RWPE2 (cell line): ENCODE results near the gene ZFR2.

Source experiments
- ATAC-seq: fragments of 200-7000 bp; cut with Tn5 transposase; 3 replicates; pipeline ENCODE4 v1.9.1; 2021; ENCODE audit warnings: low read depth
- DNase-seq: peaks from one replicate; pipeline ENCODE4 v3.0.0-alpha.2; 2020; ENCODE audit warnings: low spot score
- H3K27ac ChIP-seq: fragments of 450-650 bp; 2 replicates; pipeline ENCODE4 v1.5.1; 2017; ENCODE audit warnings: mild to moderate bottlenecking; ENCODE audit not compliant: poor library complexity, severe bottlenecking
- H3K27me3 ChIP-seq: fragments of 250-450 bp; sonication (Bioruptor Pico); 2 replicates; pipeline ENCODE4 v1.5.1; 2021; ENCODE audit warnings: mild to moderate bottlenecking, moderate library complexity; ENCODE audit not compliant: insufficient read depth, poor library complexity, severe bottlenecking
- H3K36me3 ChIP-seq: fragments of 250-450 bp; sonication (Bioruptor Pico); 2 replicates; pipeline ENCODE4 v1.5.1; 2020; ENCODE audit warnings: low read depth, mild to moderate bottlenecking, moderate library complexity
- H3K4me1 ChIP-seq: fragments of 250-450 bp; sonication (Bioruptor Pico); 2 replicates; pipeline ENCODE4 v1.5.1; 2021; ENCODE audit warnings: mild to moderate bottlenecking, moderate library complexity; ENCODE audit not compliant: insufficient read depth, poor library complexity, severe bottlenecking
- H3K4me3 ChIP-seq: fragments of 250-450 bp; sonication (Bioruptor Pico); 2 replicates; pipeline ENCODE4 v1.5.1; 2021; ENCODE audit warnings: mild to moderate bottlenecking, moderate library complexity; ENCODE audit not compliant: severe bottlenecking
- H3K9me3 ChIP-seq: fragments of 250-450 bp; sonication (Bioruptor Pico); 2 replicates; pipeline ENCODE4 v1.5.1; 2021; ENCODE audit warnings: mild to moderate bottlenecking, moderate library complexity; ENCODE audit not compliant: severe bottlenecking
- TF ChIP-seq, protein P1 (sequence below): fragments of 450-650 bp; IDR thresholded peaks from one replicate; pipeline ENCODE4 v1.5.1; 2017; ENCODE audit warnings: mild to moderate bottlenecking, moderate library complexity; ENCODE audit not compliant: poor library complexity, severe bottlenecking

ZFR2 gene

DNA sequence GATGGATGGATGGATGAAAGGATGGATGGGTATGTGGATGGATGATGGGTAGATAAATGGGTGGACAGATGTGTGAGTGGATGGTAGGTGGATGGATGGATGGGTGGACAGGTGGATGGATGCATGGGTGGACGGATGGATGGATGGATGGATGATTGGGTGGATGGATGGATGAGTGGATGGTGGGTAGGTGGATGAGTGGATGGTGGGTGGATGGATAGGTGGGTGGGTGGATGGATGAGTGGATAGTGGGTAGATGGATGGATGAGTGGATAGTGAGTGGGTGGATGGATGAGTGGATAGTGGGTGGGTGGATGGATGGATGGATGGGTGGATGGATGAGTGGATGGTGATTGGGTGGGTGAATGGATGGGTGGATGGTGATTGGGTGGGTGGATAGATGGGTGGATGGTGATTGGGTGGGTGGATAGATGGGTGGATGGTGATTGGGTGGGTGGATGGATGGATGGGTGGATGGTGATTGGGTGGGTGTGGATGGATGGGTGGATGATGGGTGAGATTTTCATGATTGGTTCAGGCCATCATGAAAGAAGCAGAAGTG is 92.3 kb downstream of the ZFR2 start:
- Histone ChIP-seq H3K27me3 (no peaks in the 10 kb centered on the region), H3K4me1 (no peaks in the 10 kb centered on the region), H3K27ac (no peak overlapping the region), H3K4me3 (no peak overlapping the region), H3K9me3 (peaks cover 3% of the 10 kb centered on the region), H3K36me3 (no peaks in the 10 kb centered on the region)
- TF ChIP-seq, protein P1, sequence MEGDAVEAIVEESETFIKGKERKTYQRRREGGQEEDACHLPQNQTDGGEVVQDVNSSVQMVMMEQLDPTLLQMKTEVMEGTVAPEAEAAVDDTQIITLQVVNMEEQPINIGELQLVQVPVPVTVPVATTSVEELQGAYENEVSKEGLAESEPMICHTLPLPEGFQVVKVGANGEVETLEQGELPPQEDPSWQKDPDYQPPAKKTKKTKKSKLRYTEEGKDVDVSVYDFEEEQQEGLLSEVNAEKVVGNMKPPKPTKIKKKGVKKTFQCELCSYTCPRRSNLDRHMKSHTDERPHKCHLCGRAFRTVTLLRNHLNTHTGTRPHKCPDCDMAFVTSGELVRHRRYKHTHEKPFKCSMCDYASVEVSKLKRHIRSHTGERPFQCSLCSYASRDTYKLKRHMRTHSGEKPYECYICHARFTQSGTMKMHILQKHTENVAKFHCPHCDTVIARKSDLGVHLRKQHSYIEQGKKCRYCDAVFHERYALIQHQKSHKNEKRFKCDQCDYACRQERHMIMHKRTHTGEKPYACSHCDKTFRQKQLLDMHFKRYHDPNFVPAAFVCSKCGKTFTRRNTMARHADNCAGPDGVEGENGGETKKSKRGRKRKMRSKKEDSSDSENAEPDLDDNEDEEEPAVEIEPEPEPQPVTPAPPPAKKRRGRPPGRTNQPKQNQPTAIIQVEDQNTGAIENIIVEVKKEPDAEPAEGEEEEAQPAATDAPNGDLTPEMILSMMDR: no peak
- DNase-seq (no peak), ATAC-seq (no peak)

DNA sequence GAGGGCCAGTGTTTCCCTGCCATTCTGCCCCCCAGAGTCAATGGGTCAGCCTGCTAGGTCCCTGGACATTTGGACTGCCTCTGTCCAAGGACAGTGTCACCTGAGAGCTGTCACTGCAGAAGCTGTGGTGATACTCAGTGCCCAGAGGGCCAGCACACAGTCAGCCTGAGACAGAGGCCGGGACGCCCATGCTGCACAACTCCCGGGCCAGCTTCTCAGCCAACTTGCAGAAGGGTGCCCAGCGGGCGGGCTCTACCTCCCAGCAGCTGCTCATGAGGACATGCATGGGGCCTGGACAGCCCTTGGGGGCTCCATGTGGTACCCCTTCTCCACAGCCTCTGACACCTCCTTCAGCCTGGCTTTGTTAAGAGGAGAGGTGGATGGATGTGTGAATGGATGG is 93.0 kb downstream of the ZFR2 start:
- H3K27ac ChIP-seq: no peak overlapping the region
- H3K27me3 ChIP-seq: no peaks in the 10 kb centered on the region
- ATAC-seq (no peak), DNase-seq (no peak)
- H3K9me3 ChIP-seq: no peaks in the 10 kb centered on the region
- TF ChIP-seq, protein P1: no peak
- no peak overlapping the region for H3K4me3 ChIP-seq
- H3K4me1 ChIP-seq: no peaks in the 10 kb centered on the region
- H3K36me3 ChIP-seq: no peaks in the 10 kb centered on the region

DNA sequence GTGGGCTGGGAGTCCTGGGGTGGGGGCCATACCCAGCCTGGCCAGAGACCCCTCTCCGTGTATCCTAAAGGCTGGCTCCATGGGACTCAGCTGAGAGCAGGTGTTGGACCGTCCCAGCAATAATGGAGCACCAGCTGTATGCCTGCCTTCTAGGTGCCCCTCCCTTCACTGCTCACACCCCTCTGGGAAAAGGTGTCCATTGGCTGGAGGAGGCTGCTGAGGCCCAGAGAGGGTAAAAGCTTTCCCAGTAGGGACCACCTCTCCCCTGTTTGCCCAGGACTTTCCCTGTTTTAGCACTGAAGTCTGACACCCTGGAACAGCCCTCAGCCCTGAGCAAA is 93.5 kb downstream of the ZFR2 start:
- no peaks in the 10 kb centered on the region for H3K4me1 ChIP-seq
- ATAC-seq (no peak), DNase-seq (no peak)
- H3K27me3 ChIP-seq: no peaks in the 10 kb centered on the region
- H3K4me3 ChIP-seq: no peak overlapping the region
- H3K27ac ChIP-seq: no peak overlapping the region
- no peaks in the 10 kb centered on the region for H3K9me3 ChIP-seq
- H3K36me3 ChIP-seq: no peaks in the 10 kb centered on the region
- TF ChIP-seq, protein P1: no peak

DNA sequence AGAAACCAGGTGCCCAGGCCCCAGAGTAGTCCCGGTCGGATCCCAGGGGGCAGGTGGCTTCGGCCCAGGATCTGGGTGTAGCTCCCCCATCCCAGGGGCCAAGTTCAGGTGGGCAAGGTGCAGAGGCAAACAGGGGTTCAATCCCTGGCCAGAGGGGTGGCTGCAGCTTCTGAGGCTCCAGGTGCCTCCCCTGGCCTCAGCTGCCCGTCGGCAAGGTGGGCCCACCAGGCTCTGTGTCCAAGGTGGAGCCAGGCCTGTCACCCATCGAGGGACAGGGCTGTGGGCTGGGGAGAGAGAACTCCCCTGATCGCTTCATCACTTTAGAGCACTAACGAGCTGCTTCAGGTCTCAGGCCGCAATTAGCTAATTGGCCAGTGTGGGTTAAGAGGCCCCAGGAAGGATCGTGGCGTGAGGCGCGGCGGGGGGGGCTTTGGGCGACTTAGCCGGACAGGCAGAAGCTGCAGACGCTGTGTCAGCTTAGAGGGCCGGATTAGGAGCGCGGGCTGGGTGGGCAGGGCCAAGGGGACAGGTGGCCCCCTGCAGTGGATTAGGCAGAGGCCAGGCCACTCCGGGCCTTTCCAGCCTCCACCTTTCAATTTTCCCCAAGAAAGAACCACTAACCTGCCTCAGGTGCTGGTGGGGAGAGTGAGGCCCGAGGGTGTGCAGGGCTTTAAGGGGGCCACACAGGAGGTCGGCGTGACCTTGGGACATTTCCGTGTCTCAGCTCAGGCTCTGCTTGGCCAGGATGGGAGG is 94.0 kb downstream of the ZFR2 start:
- Histone ChIP-seq H3K4me1 (no peaks in the 10 kb centered on the region), H3K36me3 (no peaks in the 10 kb centered on the region), H3K9me3 (no peaks in the 10 kb centered on the region), H3K27me3 (no peaks in the 10 kb centered on the region), H3K4me3 (no peak overlapping the region), H3K27ac (no peak overlapping the region)
- TF ChIP-seq, protein P1: no peak
- DNase-seq (no peak), ATAC-seq (no peak)
